ENCODE results near the gene TMEM214.

TMEM214 gene

DNA sequence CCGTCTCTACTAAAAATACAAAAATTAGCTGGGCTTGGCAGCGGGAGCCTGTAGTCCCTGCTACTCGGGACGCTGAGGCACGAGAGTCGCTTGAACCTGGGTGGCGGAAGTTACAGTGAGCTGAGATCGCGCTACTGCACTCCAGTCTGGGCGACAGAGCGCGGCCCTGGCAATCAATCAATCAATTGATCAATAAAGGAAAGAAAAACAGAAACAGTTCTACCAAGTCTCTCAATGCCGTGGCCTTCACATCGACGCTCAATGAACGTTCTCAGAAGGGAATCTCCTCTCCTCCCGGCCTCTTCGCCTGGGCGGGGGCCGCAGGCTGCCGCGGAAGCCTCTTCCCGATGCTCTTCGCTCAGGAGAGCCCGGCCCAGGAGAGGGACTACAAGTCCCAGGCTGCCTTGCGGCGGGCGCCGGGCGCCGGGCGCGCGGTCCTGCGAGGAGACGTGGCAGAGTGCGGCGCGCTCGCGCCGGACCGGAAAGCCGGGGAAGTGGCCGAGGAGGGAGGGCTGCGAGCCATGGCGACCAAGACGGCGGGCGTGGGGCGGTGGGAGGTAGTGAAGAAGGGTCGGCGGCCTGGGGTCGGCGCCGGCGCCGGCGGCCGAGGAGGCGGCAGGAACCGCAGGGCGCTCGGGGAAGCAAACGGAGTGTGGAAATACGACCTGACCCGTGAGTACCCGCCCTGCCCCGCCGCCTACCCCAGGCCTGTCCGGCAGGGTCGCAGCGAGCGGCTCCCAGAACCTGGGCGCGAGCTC lies at the start of gene TMEM214:
Gene TMEM214 (plus strand): TSS at position 471 of the 758 bp plus-strand sequence. CDS start 51 bp downstream, at position 522.
- Mint-ChIP-seq H3K27ac (peak within 1 kb of the TSS; percentile 92), H3K9me3 (no peaks in the 10 kb centered on the region), H3K4me3 (peak within 1 kb of the TSS; percentile 92 to 97), H3K36me3 (peaks cover 38 to 60% of the 10 kb centered on the region in 2 donors), H3K4me1 (peaks cover 31 to 55% of the 10 kb centered on the region in 2 donors), H3K27me3 (no peaks in the 10 kb centered on the region)
- ATAC-seq (replicated peaks) (peak; percentile 99), DNase-seq (peak; percentile 75)

- no peak for ATAC-seq (replicated peaks)
- Mint-ChIP-seq H3K36me3 (peaks cover 0 to 2% of the 10 kb centered on the region in 2 donors), H3K27me3 (peaks cover 4 to 14% of the 10 kb centered on the region in 2 donors), H3K4me1 (no peaks in the 10 kb centered on the region), H3K4me3 (no peak overlapping the region), H3K9me3 (no peaks in the 10 kb centered on the region), H3K27ac (no peak overlapping the region)
- no peak for DNase-seq
These were observed 49.0 kb upstream of the TMEM214 start for GRCh38 chr2:26983746-26984145.

DNA sequence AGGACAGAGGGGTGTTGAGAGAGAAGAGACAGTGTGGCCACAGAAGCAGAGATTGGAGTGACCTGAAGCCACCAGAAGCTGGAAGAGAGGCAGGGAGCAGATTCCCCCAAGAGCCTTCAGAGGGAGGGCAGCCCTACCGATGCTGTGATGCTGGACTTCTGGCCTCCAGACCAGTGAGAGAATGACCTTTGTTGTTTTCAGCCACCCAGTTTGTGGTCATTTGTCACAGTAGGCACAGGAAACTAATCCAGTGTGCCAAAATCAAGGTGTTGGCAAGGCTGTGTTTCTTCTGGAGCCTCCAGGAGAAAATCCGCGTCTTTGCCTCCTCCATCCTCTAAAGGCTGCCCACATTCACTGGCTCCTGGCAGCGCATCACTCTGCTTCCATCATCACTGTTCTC lies 47.0 kb upstream of the TMEM214 start:
- H3K9me3 Mint-ChIP-seq = no peaks in the 10 kb centered on the region
- no peaks in the 10 kb centered on the region for H3K4me1 Mint-ChIP-seq
- no peak for ATAC-seq (replicated peaks)
- H3K27me3 Mint-ChIP-seq = peaks cover 0 to 8% of the 10 kb centered on the region in 2 donors
- H3K36me3 Mint-ChIP-seq = peaks cover 0 to 2% of the 10 kb centered on the region in 2 donors
- no peak overlapping the region for H3K4me3 Mint-ChIP-seq
- no peak for DNase-seq
- H3K27ac Mint-ChIP-seq = no peak overlapping the region

DNA sequence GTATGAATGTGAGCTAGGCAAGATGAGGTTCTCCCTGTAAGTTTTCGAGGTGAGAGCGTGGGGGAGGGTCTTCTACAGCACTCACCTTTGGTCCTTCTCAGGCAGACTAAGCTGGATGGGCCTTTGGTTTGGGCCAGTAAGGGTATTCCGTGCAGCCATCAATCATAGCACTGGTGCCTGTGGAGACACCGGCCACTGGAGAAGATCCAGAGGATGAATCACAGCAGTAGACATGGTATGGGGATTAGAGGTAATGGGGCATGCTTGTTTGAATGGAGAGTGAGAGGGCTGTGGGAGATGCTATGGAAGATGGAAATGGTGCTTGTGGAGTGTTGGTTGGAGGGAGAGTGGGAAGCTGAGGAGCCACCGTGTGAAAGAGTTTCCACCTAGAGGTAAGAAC lies 46.2 kb upstream of the TMEM214 start:
- no peak for DNase-seq
- Mint-ChIP-seq H3K36me3 (peaks cover 0 to 2% of the 10 kb centered on the region in 2 donors), H3K4me1 (peaks cover 0 to 1% of the 10 kb centered on the region in 2 donors)

DNA sequence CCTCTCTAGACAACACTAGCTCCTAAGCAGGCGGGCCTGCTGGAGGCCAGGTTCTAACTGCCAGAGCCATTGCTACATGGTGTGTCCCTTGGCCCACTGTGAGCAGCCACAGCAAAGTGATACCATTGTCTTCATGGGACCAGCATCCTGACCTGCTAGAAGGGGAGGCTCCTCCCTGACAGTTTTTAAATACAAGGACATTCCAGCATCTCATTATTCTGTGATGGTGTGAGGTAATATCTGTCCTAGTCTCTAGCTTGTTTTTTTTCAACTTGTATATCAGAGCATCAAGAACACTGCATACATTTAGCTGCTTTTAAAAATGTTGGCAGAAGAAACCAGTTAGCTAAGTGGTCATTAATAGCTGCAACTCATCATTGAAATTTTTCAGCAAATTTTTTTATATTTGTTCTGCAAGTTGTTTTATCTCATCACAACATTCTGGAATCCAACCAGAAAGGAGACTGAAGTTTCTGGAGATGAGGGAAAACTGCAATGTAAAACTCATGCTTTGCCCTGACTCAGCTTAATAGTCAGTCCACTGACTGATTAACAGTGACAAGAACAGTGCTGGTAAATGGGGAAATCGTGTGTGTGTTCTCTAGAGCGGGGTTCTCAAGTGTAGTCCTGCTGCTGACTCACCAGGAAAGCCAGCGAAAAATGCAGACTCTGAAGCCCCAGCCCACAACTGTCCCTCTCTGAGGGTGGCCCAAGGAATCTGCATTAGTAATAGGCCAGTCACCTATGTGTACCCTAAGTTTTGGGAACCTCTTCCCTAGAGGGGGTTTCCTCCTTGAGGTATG lies 44.5 kb upstream of the TMEM214 start:
- Mint-ChIP-seq H3K4me1 (peaks cover 0 to 1% of the 10 kb centered on the region in 2 donors), H3K27me3 (peaks cover 4 to 13% of the 10 kb centered on the region in 2 donors), H3K36me3 (peaks cover 0 to under 1% of the 10 kb centered on the region in 2 donors), H3K27ac (no peak overlapping the region), H3K9me3 (no peaks in the 10 kb centered on the region), H3K4me3 (no peak overlapping the region)
- ATAC-seq (replicated peaks) = no peak
- no peak for DNase-seq

More for the DNA sequence above, 46.2 kb upstream of the TMEM214 start:
- H3K27ac Mint-ChIP-seq = no peak overlapping the region
- H3K9me3 Mint-ChIP-seq = no peaks in the 10 kb centered on the region
- H3K4me3 Mint-ChIP-seq = no peak overlapping the region
- peaks cover 0 to 8% of the 10 kb centered on the region in 2 donors for H3K27me3 Mint-ChIP-seq
- no peak for ATAC-seq (replicated peaks)

GRCh38 chr2:26989156-26989555 lies 43.6 kb upstream of the TMEM214 start:
- Mint-ChIP-seq H3K4me3 (no peak overlapping the region), H3K9me3 (no peaks in the 10 kb centered on the region), H3K27me3 (peaks cover 4 to 13% of the 10 kb centered on the region in 2 donors), H3K36me3 (no peaks in the 10 kb centered on the region), H3K4me1 (peaks cover 0 to 1% of the 10 kb centered on the region in 2 donors), H3K27ac (no peak overlapping the region)
- ATAC-seq (replicated peaks) (no peak), DNase-seq (no peak)

GRCh38 chr2:26991717-26992116 lies 41.0 kb upstream of the TMEM214 start:
- Mint-ChIP-seq H3K36me3 (no peaks in the 10 kb centered on the region), H3K27me3 (peaks cover 4 to 14% of the 10 kb centered on the region in 2 donors), H3K9me3 (no peaks in the 10 kb centered on the region), H3K4me3 (no peak overlapping the region), H3K27ac (no peak overlapping the region), H3K4me1 (peaks cover 0 to 1% of the 10 kb centered on the region in 2 donors)
- ATAC-seq (replicated peaks) = no peak
- no peak for DNase-seq

- peaks cover 4 to 13% of the 10 kb centered on the region in 2 donors for H3K27me3 Mint-ChIP-seq
- DNase-seq (no peak), ATAC-seq (replicated peaks) (no peak)
- no peak overlapping the region for H3K27ac Mint-ChIP-seq
- no peaks in the 10 kb centered on the region for H3K36me3 Mint-ChIP-seq
- H3K9me3 Mint-ChIP-seq = no peaks in the 10 kb centered on the region
- H3K4me1 Mint-ChIP-seq = peaks cover 0 to 1% of the 10 kb centered on the region in 2 donors
- H3K4me3 Mint-ChIP-seq = no peak overlapping the region
These were observed 39.0 kb upstream of the TMEM214 start for GRCh38 chr2:26993768-26994167.

- no peak for ATAC-seq (replicated peaks)
- H3K4me3 Mint-ChIP-seq = no peak overlapping the region
- no peak for DNase-seq
- no peaks in the 10 kb centered on the region for H3K9me3 Mint-ChIP-seq
- no peaks in the 10 kb centered on the region for H3K36me3 Mint-ChIP-seq
- H3K27me3 Mint-ChIP-seq = peaks cover 4 to 19% of the 10 kb centered on the region in 2 donors
- H3K27ac Mint-ChIP-seq = no peak overlapping the region
- H3K4me1 Mint-ChIP-seq = peaks cover 0 to 1% of the 10 kb centered on the region in 2 donors
These were observed 37.8 kb upstream of the TMEM214 start for GRCh38 chr2:26994983-26995382.

- peaks cover 0 to 2% of the 10 kb centered on the region in 2 donors for H3K4me1 Mint-ChIP-seq
- no peaks in the 10 kb centered on the region for H3K36me3 Mint-ChIP-seq
- ATAC-seq (replicated peaks) (no peak), DNase-seq (no peak)
- peaks cover 4 to 23% of the 10 kb centered on the region in 2 donors for H3K27me3 Mint-ChIP-seq
- no peak overlapping the region for H3K27ac Mint-ChIP-seq
- H3K9me3 Mint-ChIP-seq = no peaks in the 10 kb centered on the region
- no peak overlapping the region for H3K4me3 Mint-ChIP-seq
These were observed 35.4 kb upstream of the TMEM214 start for GRCh38 chr2:26997394-26997793.

DNA sequence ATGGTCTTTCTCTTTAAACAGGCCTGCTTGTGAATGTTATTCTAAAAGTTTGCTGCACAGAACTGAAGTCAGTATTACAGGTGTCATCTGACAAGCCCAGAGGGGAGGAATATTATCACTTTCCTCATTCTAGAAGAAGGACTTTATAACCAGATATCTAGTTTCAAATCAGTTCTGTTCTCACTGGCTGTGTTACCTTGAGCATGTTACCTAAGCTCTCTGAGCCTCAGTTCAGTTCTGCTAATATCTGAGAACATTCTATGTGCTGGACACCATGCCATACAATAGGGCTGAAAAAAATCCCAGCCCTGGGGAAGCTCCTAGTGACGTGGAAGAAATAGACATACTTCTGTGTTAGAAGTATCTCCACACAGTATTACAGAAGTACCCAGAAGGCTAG lies 34.4 kb upstream of the TMEM214 start:
- H3K9me3 Mint-ChIP-seq = no peaks in the 10 kb centered on the region
- no peak overlapping the region for H3K4me3 Mint-ChIP-seq
- no peak for DNase-seq
- H3K27ac Mint-ChIP-seq = no peak overlapping the region
- ATAC-seq (replicated peaks) = no peak
- peaks cover 0 to 18% of the 10 kb centered on the region in 2 donors for H3K27me3 Mint-ChIP-seq
- no peaks in the 10 kb centered on the region for H3K36me3 Mint-ChIP-seq
- peaks cover 0 to 2% of the 10 kb centered on the region in 2 donors for H3K4me1 Mint-ChIP-seq

DNA sequence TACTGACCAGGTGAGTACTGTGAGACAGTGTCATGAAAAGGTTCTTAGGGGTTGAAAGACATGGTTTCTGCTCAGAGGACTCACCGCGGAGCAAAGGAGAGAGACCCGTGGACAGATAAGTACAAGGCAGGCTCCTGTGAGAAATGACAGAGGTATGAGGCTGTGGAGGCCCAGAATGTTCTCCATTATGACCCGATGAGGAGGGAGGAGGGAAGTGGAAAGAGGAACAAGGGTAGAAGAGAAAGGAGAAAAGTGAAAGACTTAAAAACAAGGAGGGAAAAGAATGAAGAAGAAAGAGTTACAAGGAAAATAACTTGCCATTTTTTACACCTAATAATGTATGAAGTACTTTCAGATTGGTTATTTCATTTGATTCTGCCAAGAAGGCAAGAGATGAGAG lies 32.5 kb upstream of the TMEM214 start:
- Mint-ChIP-seq H3K4me3 (no peak overlapping the region), H3K4me1 (peaks cover 4 to 8% of the 10 kb centered on the region in 2 donors), H3K27ac (no peak overlapping the region), H3K9me3 (no peaks in the 10 kb centered on the region), H3K27me3 (peaks cover 6 to 26% of the 10 kb centered on the region in 2 donors), H3K36me3 (no peaks in the 10 kb centered on the region)
- DNase-seq (no peak), ATAC-seq (replicated peaks) (no peak)

DNA sequence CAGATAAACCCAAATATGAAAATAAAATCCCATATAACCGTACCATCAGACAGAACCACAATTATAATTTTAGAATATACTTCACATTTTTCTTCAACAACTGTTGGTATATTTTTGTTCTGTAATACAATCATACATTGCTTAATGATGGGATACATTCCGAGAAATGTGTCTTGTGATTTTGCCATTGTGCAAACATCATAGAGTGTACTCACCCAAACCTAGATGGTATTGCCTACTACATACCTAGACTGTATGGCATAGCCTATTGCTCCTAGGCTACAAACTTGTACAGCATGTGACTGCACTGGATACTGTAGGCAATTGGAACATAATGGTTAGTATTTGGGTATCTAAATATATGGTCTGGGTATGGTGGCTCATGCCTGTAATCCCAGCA lies 31.8 kb upstream of the TMEM214 start:
- Mint-ChIP-seq H3K4me1 (peaks cover 4 to 8% of the 10 kb centered on the region in 2 donors), H3K27ac (no peak overlapping the region), H3K27me3 (peaks cover 9 to 27% of the 10 kb centered on the region in 2 donors)

GRCh38 chr2:27001950-27002349 lies 30.8 kb upstream of the TMEM214 start:
- H3K9me3 Mint-ChIP-seq = no peaks in the 10 kb centered on the region
- peaks cover 4 to 8% of the 10 kb centered on the region in 2 donors for H3K4me1 Mint-ChIP-seq
- H3K27ac Mint-ChIP-seq = no peak overlapping the region
- DNase-seq (no peak), ATAC-seq (replicated peaks) (no peak)
- peaks cover 9 to 33% of the 10 kb centered on the region in 2 donors for H3K27me3 Mint-ChIP-seq
- H3K4me3 Mint-ChIP-seq = no peak overlapping the region
- no peaks in the 10 kb centered on the region for H3K36me3 Mint-ChIP-seq

More for the DNA sequence above, 31.8 kb upstream of the TMEM214 start:
- no peaks in the 10 kb centered on the region for H3K36me3 Mint-ChIP-seq
- DNase-seq (no peak), ATAC-seq (replicated peaks) (no peak)
- no peak overlapping the region for H3K4me3 Mint-ChIP-seq
- H3K9me3 Mint-ChIP-seq = no peaks in the 10 kb centered on the region

All from stimulated activated naive B cell treated with anti-CD40 and anti-IgM and Interleukin-4, amounts not matched to agents 10 μg/mL and 1 μg/mL and 100 μg/mL, for 72 hours (primary cell).